Endometrial microvascular endothelial cells (primary cell): Measurements from ENCODE around the gene ABCB7. TPM values are rescaled to one million over a fixed set of nuclear protein-coding genes. Genes with fewer than 3 reads are reported as not detected.
"Not testable (repeated sequence)": the region's sequence is repeated elsewhere in the genome, so short reads cannot be mapped to it uniquely, and the experiment has no call there.

Experiments used
- in situ Hi-C: cut with HindIII; loops from 2 replicates; pipeline ENCODE4 v1.10.0; 2017; ENCODE audit warnings: low sequenced_read_pairs, low pct_unique_long_range_greater_than_20kb; ENCODE audit errors: inconsistent ontology term
- total RNA-seq: library from RNA; depleted of rRNA; stranded (reverse); fragments of >200 nt; gene quantifications from one replicate; pipeline ENCODE4 v1.2.3, GENCODE V29; 2015; ENCODE audit errors: inconsistent ontology term

Gene ABCB7
- 54.4 TPM for total RNA-seq

- in situ Hi-C loops, result no loop called here
These were observed at the start of gene ABCB7 for GRCh38 chrX:75155827-75156525. Gene ABCB7, minus strand, starts transcription at chrX:75156283. Its CDS starts 11 bp downstream, at chrX:75156272.

- in situ Hi-C loops, result not testable (repeated sequence)
These were observed 32.5 kb upstream of the ABCB7 start for GRCh38 chrX:75188415-75189206.

- in situ Hi-C loops, result no loop called here
These were observed 25.6 kb upstream of the ABCB7 start for GRCh38 chrX:75181721-75182120.

- in situ Hi-C loops, result not testable (repeated sequence)
These were observed 23.6 kb upstream of the ABCB7 start for GRCh38 chrX:75179536-75180293.

GRCh38 chrX:75172257-75172890 lies 16.3 kb upstream of the ABCB7 start:
- in situ Hi-C loops, result not testable (repeated sequence)

GRCh38 chrX:75158054-75158453 lies 2.0 kb upstream of the ABCB7 start:
- in situ Hi-C loops, result no loop called here

GRCh38 chrX:75156531-75156945 lies 455 bp upstream of the ABCB7 start:
- in situ Hi-C loops, result no loop called here

GRCh38 chrX:75155447-75155826 lies 646 bp downstream of the ABCB7 start:
- in situ Hi-C loops, result no loop called here

GRCh38 chrX:75154871-75155270 lies 1.2 kb downstream of the ABCB7 start:
- in situ Hi-C loops, result no loop called here

- in situ Hi-C loops, result no loop called here
These were observed 4.1 kb downstream of the ABCB7 start for GRCh38 chrX:75151827-75152592.

GRCh38 chrX:75149654-75150053 lies 6.4 kb downstream of the ABCB7 start:
- in situ Hi-C loops, result no loop called here

- in situ Hi-C loops, result no loop called here
These were observed 23.4 kb downstream of the ABCB7 start for GRCh38 chrX:75132672-75133071.

GRCh38 chrX:75131973-75132627 lies 24.0 kb downstream of the ABCB7 start:
- in situ Hi-C loops, result no loop called here

- in situ Hi-C loops, result not testable (repeated sequence)
These were observed 27.0 kb downstream of the ABCB7 start for GRCh38 chrX:75129069-75129468.

GRCh38 chrX:75118296-75118695 lies 37.8 kb downstream of the ABCB7 start:
- in situ Hi-C loops, result no loop called here

GRCh38 chrX:75115707-75116413 lies 40.2 kb downstream of the ABCB7 start:
- in situ Hi-C loops, result no loop called here

- in situ Hi-C loops, result no loop called here
These were observed 41.4 kb downstream of the ABCB7 start for GRCh38 chrX:75114638-75115037.
